SK-N-DZ (cell line): ENCODE results near the gene SPDYE16. TPM values are rescaled to one million over a fixed set of nuclear protein-coding genes. Genes with fewer than 3 reads are reported as not detected.
"Not testable (repeated sequence)": the region's sequence is repeated elsewhere in the genome, so short reads cannot be mapped to it uniquely, and the experiment has no call there.

ENCODE experiments used
- DNase-seq: peaks from one replicate; pipeline ENCODE4 v3.0.0-alpha.2; 2015; ENCODE audit warnings: low spot score
- polyA plus RNA-seq, 2 experiments: library from polyadenylated mRNA; depleted of rRNA; stranded (reverse); fragments of >200 nt; gene quantifications; 2 replicates each; pipeline ENCODE4 v1.2.3, GENCODE V29; 2014

Gene SPDYE16
- polyA plus RNA-seq (2014; cell fraction: cytosol; rRNA removed), result 0.38 TPM in 1 of 2 replicates, not detected in the other
- 0.21 and 2.3 TPM in 2 replicates for polyA plus RNA-seq (2014; cell fraction: nucleus; rRNA removed)

- DNase-seq, result not testable (repeated sequence)
Observed at GRCh38 chr7:76543197-76543596, at the start of gene SPDYE16. Gene SPDYE16, minus strand, starts transcription at chr7:76543297. Its CDS starts 1,838 bp downstream, at chr7:76541459.

- not testable (repeated sequence) for DNase-seq
Observed at GRCh38 chr7:76592694-76593093, 49.6 kb upstream of the SPDYE16 start.

GRCh38 chr7:76591602-76592304, 48.7 kb upstream of the SPDYE16 start:
- not testable (repeated sequence) for DNase-seq

- DNase-seq, result not testable (repeated sequence)
Observed at GRCh38 chr7:76591033-76591432, 47.9 kb upstream of the SPDYE16 start.

GRCh38 chr7:76588586-76588985, 45.5 kb upstream of the SPDYE16 start:
- not testable (repeated sequence) for DNase-seq

GRCh38 chr7:76586585-76587315, 43.7 kb upstream of the SPDYE16 start:
- DNase-seq, result not testable (repeated sequence)

GRCh38 chr7:76583636-76584281, 40.7 kb upstream of the SPDYE16 start:
- DNase-seq, result not testable (repeated sequence)

- not testable (repeated sequence) for DNase-seq
Observed at GRCh38 chr7:76582848-76583631, 39.9 kb upstream of the SPDYE16 start.

GRCh38 chr7:76575919-76576655, 33.0 kb upstream of the SPDYE16 start:
- DNase-seq, result not testable (repeated sequence)

GRCh38 chr7:76575431-76575830, 32.3 kb upstream of the SPDYE16 start:
- not testable (repeated sequence) for DNase-seq

- DNase-seq, result not testable (repeated sequence)
Observed at GRCh38 chr7:76572296-76572695, 29.2 kb upstream of the SPDYE16 start.

GRCh38 chr7:76570324-76570775, 27.3 kb upstream of the SPDYE16 start:
- not testable (repeated sequence) for DNase-seq

- DNase-seq, result not testable (repeated sequence)
Observed at GRCh38 chr7:76568742-76569141, 25.6 kb upstream of the SPDYE16 start.

GRCh38 chr7:76567753-76568152, 24.7 kb upstream of the SPDYE16 start:
- not testable (repeated sequence) for DNase-seq

GRCh38 chr7:76567311-76567710, 24.2 kb upstream of the SPDYE16 start:
- not testable (repeated sequence) for DNase-seq

GRCh38 chr7:76565001-76565400, 21.9 kb upstream of the SPDYE16 start:
- DNase-seq, result not testable (repeated sequence)

GRCh38 chr7:76561342-76561741, 18.2 kb upstream of the SPDYE16 start:
- DNase-seq, result not testable (repeated sequence)

- not testable (repeated sequence) for DNase-seq
Observed at GRCh38 chr7:76560157-76560556, 17.1 kb upstream of the SPDYE16 start.

GRCh38 chr7:76559685-76560084, 16.6 kb upstream of the SPDYE16 start:
- not testable (repeated sequence) for DNase-seq

- not testable (repeated sequence) for DNase-seq
Observed at GRCh38 chr7:76551992-76552391, 8.9 kb upstream of the SPDYE16 start.
